Measurements from ENCODE around the gene LRP1B.

The LRP1B gene

GRCh38 chr2:140695155-140695554, 1435.7 kb downstream of the LRP1B start:
- H2AFZ ChIP-seq (ENCODE audit: low read length): no peak overlapping the region
- no peak for DNase-seq

GRCh38 chr2:140687825-140688224, 1443.0 kb downstream of the LRP1B start:
- Histone ChIP-seq H3K27me3 (replicated peaks; ENCODE audit: insufficient read depth, low read length) (no peaks in the 10 kb centered on the region), H3K9ac (ENCODE audit: low read length) (no peak overlapping the region), H3K4me2 (ENCODE audit: low read depth, low read length) (no peak overlapping the region), H3K36me3 (replicated peaks; ENCODE audit: insufficient read depth, low read length) (no peaks in the 10 kb centered on the region), H3K9me3 (replicated peaks; ENCODE audit: insufficient read depth, low read length) (no peaks in the 10 kb centered on the region), H4K20me1 (ENCODE audit: insufficient read depth, low read length) (no peaks in the 10 kb centered on the region), H3K9me2 (replicated peaks; ENCODE audit: insufficient read depth, low read length) (no peaks in the 10 kb centered on the region), H3K79me2 (ENCODE audit: low read length) (no peaks in the 10 kb centered on the region), H3K27ac (ENCODE audit: low read length) (no peak overlapping the region), H3K4me3 (ENCODE audit: low read length) (no peak overlapping the region), H3K4me1 (ENCODE audit: low read length) (no peaks in the 10 kb centered on the region), H2AFZ (ENCODE audit: low read length) (no peak overlapping the region), H3F3A (ENCODE audit: insufficient read depth, low read length) (no peaks in the 10 kb centered on the region)
- TF ChIP-seq EZH2 (optimal IDR thresholded peaks at IDR 0.05; ENCODE audit: low read depth, low read length) (no peak), EZH2phosphoT487 (IDR thresholded peaks at IDR 0.05; ENCODE audit: low read length) (no peak), CTCF (IDR thresholded peaks at IDR 0.05; ENCODE audit: low read length) (no peak)
- DNase-seq: no peak

More at GRCh38 chr2:140695155-140695554, 1435.7 kb downstream of the LRP1B start:
- Histone ChIP-seq H3K27me3 (replicated peaks; ENCODE audit: insufficient read depth, low read length) (no peaks in the 10 kb centered on the region), H3K9me3 (replicated peaks; ENCODE audit: insufficient read depth, low read length) (no peaks in the 10 kb centered on the region), H3K27ac (ENCODE audit: low read length) (no peak overlapping the region), H3K9me2 (replicated peaks; ENCODE audit: insufficient read depth, low read length) (no peaks in the 10 kb centered on the region), H3K36me3 (replicated peaks; ENCODE audit: insufficient read depth, low read length) (no peaks in the 10 kb centered on the region), H3K79me2 (ENCODE audit: low read length) (no peaks in the 10 kb centered on the region), H3K4me3 (ENCODE audit: low read length) (no peak overlapping the region), H3F3A (ENCODE audit: insufficient read depth, low read length) (no peaks in the 10 kb centered on the region), H3K4me2 (ENCODE audit: low read depth, low read length) (no peak overlapping the region), H3K9ac (ENCODE audit: low read length) (no peak overlapping the region), H4K20me1 (ENCODE audit: insufficient read depth, low read length) (no peaks in the 10 kb centered on the region), H3K4me1 (ENCODE audit: low read length) (no peaks in the 10 kb centered on the region)
- no peak for TF ChIP-seq CTCF (IDR thresholded peaks at IDR 0.05; ENCODE audit: low read length)
- no peak for TF ChIP-seq EZH2 (optimal IDR thresholded peaks at IDR 0.05; ENCODE audit: low read depth, low read length)
- TF ChIP-seq EZH2phosphoT487 (IDR thresholded peaks at IDR 0.05; ENCODE audit: low read length): no peak

- no peak overlapping the region for H3K4me2 ChIP-seq (ENCODE audit: low read depth, low read length)
- no peaks in the 10 kb centered on the region for H3K27me3 ChIP-seq (replicated peaks; ENCODE audit: insufficient read depth, low read length)
- H3K9me3 ChIP-seq (replicated peaks; ENCODE audit: insufficient read depth, low read length): no peaks in the 10 kb centered on the region
- no peaks in the 10 kb centered on the region for H3K4me1 ChIP-seq (ENCODE audit: low read length)
- no peaks in the 10 kb centered on the region for H3F3A ChIP-seq (ENCODE audit: insufficient read depth, low read length)
- H3K9me2 ChIP-seq (replicated peaks; ENCODE audit: insufficient read depth, low read length): no peaks in the 10 kb centered on the region
- DNase-seq: no peak
- no peak overlapping the region for H3K4me3 ChIP-seq (ENCODE audit: low read length)
- TF ChIP-seq EZH2phosphoT487 (IDR thresholded peaks at IDR 0.05; ENCODE audit: low read length): no peak
- TF ChIP-seq EZH2 (optimal IDR thresholded peaks at IDR 0.05; ENCODE audit: low read depth, low read length): no peak
- TF ChIP-seq CTCF (IDR thresholded peaks at IDR 0.05; ENCODE audit: low read length): no peak
- H3K79me2 ChIP-seq (ENCODE audit: low read length): no peaks in the 10 kb centered on the region
- H3K9ac ChIP-seq (ENCODE audit: low read length): no peak overlapping the region
- no peak overlapping the region for H2AFZ ChIP-seq (ENCODE audit: low read length)
- no peaks in the 10 kb centered on the region for H4K20me1 ChIP-seq (ENCODE audit: insufficient read depth, low read length)
- no peak overlapping the region for H3K27ac ChIP-seq (ENCODE audit: low read length)
- no peaks in the 10 kb centered on the region for H3K36me3 ChIP-seq (replicated peaks; ENCODE audit: insufficient read depth, low read length)
Observed at GRCh38 chr2:140683658-140684057, 1447.2 kb downstream of the LRP1B start.
